Measurements from ENCODE around the gene GRIA4. TPM values are rescaled to one million over a fixed set of nuclear protein-coding genes. Genes with fewer than 3 reads are reported as not detected.

GRIA4 gene
- polyA plus RNA-seq, 1 of the 3 experiments (the other 2 are of a cell fraction), result 0.02 TPM

- TF ChIP-seq USF1 (IDR thresholded peaks at IDR 0.05; ENCODE audit: borderline replicate concordance, low read depth) (no peak), RFX5 (IDR thresholded peaks at IDR 0.05; ENCODE audit: low read length) (no peak), CTCF (IDR thresholded peaks at IDR 0.05) (no peak), GABPA (IDR thresholded peaks at IDR 0.05; ENCODE audit: low read depth) (no peak), RAD21 (IDR thresholded peaks at IDR 0.05; ENCODE audit: low read length) (no peak), SIN3A (IDR thresholded peaks at IDR 0.05; ENCODE audit: borderline replicate concordance, low read depth, low read length) (no peak)
Observed at GRCh38 chr11:105906517-105906916, 296.6 kb downstream of the GRIA4 start (continued).

DNA sequence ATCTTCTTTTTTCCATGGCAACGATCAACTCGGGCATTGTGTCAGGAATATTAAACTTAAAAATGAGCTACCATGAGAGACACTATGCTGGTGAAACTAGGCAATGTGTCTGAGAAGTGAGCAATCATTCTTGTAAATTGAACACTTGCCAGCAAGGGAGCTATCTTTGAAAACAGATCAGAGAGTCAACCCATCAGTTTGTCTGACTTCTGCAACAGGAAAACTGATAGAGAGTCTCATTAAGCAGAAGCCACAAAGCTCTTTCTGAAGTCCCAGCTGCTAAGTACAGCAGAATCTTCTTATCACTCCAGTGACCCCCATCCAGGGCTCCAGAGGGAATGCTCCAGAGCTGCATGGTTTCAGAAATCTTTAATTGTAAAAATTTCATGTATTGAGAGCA, 297.4 kb downstream of the GRIA4 start:
- H3K4me2 ChIP-seq, result no peak overlapping the region
- no peak overlapping the region for H2AFZ ChIP-seq (ENCODE audit: low read depth)
- H3K27me3 ChIP-seq (ENCODE audit: insufficient read depth), result no peaks in the 10 kb centered on the region
- H3K4me1 ChIP-seq (ENCODE audit: control insufficient read depth in 1 of 2, insufficient read depth in 2 of 2, low read depth in 1 of 2, low read length in 1 of 2), result no peaks in the 10 kb centered on the region; a peak in 1 of 4 replicates
- no peaks in the 10 kb centered on the region for H3F3A ChIP-seq (replicated peaks; ENCODE audit: insufficient read depth)
- H4K20me1 ChIP-seq (ENCODE audit: insufficient read depth), result no peaks in the 10 kb centered on the region
- no peak for TF ChIP-seq NFIC (IDR thresholded peaks at IDR 0.05; ENCODE audit: borderline replicate concordance)
- TF ChIP-seq ZBTB33 (IDR thresholded peaks at IDR 0.05; ENCODE audit: borderline replicate concordance, low read depth), result no peak
- TF ChIP-seq FOXM1 (IDR thresholded peaks at IDR 0.05; ENCODE audit: low read depth), result no peak
- TF ChIP-seq EP300 (IDR thresholded peaks at IDR 0.05; ENCODE audit: borderline replicate concordance in 1 of 2, low read depth in 1 of 2, low read length in 1 of 2), result no peak
- H3K79me2 ChIP-seq (ENCODE audit: insufficient read depth), result no peaks in the 10 kb centered on the region
- H3K9me3 ChIP-seq, result no peaks in the 10 kb centered on the region
- 79% methylated on average over 2 of the region's 2 CpGs for WGBS (ENCODE audit: low lambda C conversion rate)
- H3K4me3 ChIP-seq (ENCODE audit: low read depth in 2 of 2, low read length in 1 of 2), result no peak overlapping the region
- no peaks in the 10 kb centered on the region for H3K36me3 ChIP-seq (replicated peaks in 1 of 2; ENCODE audit: control insufficient read depth in 1 of 2, insufficient read depth in 2 of 2, low read length in 1 of 2)
- POLR2A ChIA-PET, result no interaction called here
- no peak overlapping the region for H3K9ac ChIP-seq
- no peaks in the 10 kb centered on the region for H3K9me2 ChIP-seq
- CTCF ChIA-PET, result interaction anchor here (1.0 to 1.4 kb wide), 2 partner anchors 23 to 54 kb away, joined by 3 read pairs; no protein-coding TSS in a partner anchor
- H3K27ac ChIP-seq (ENCODE audit: low read depth in 2 of 2, low read length in 1 of 2), result no peak overlapping the region
- DNase-seq, result no peak

All from SK-N-SH (cell line).